Activated CD4-positive, alpha-beta T cell treated with anti-CD3 and anti-CD28 coated beads, Interleukin-2, amount 50 U/mL, for 4 hours (primary cell): Measurements from ENCODE around the gene NKX3-2.

Experiments
- DNase-seq, 2 experiments: peaks; one replicate each; pipeline ENCODE4 v3.0.0-alpha.2; 2020

NKX3-2 gene

DNA sequence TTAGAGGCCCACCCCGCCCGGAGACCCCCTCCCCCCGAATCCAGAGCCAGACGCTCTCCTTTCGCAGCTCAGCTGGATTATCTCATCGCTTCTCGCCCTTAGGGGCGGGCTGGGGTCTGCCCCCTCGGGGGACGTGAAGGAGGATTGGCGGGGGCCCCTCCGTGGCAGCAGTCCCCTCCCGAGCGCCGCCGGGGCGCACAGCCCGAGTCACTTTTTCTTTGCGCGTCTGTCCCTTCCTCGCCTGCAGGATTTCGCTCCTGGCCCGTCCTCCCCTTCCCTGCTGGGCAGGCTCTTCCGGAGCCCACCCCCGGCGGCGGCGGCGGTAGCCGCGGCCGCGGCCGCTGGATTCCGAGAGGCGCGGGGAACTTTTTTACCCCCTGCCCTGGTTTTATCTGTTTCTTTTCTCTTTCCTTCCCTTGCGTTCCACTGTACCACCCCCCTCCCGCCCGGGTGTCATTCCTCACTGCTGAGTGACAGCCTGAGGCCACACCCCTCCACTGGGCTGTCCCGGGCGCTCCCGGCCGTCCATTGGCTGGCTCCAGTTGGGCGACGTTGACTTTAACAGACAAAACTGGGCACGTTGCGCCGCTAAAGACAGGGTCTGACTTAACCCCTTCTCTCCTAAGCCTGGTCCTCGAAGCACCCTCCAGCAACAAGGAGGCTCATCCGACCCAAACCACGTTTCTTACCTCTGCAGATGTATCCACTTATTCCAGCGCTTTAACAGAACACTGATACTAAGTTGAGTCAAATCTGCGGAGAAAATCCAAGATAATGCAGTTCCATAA, 492 bp upstream of the NKX3-2 start:
- peak in 1 of 2 experiments; percentile 26 for DNase-seq

DNA sequence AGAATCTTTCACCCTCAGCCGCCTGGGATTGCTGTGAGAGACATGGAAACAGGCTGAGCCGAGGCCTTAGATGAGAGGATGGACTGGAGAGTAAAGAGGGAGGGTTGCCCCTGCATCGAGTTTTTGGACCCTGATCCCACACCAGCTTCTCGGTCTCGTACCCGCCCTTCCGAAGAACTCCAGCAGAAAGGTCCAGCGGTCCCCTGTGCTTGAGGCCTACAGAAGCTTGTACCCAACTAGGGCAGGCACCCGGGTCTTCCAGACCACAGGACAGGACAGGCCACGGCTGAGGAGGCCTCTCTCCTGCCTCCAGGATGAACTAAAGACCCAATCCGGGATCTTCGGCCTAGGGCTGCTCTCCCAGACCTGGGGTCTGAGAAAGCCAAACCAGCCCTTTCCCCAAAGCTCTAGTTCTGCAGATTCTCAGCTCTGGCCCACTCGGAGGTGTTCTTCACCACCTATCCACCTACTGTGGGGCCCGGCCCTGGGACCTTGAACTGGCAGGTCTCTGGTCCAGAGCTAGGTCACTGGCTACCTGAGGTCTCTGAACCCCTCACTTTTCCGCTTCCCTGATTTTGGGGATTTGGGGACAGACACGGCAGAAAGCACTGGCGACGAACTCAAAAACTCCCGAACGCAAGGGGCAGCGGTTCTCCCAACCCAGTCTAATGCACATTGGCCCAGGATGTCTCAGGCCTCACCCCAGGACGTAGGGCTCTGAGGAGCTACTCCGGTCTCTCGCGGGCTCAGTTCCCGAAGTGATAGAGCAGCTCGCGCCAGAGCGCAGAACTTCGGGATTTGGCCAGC, 1.1 kb downstream of the NKX3-2 start:
- no peak for DNase-seq

DNA sequence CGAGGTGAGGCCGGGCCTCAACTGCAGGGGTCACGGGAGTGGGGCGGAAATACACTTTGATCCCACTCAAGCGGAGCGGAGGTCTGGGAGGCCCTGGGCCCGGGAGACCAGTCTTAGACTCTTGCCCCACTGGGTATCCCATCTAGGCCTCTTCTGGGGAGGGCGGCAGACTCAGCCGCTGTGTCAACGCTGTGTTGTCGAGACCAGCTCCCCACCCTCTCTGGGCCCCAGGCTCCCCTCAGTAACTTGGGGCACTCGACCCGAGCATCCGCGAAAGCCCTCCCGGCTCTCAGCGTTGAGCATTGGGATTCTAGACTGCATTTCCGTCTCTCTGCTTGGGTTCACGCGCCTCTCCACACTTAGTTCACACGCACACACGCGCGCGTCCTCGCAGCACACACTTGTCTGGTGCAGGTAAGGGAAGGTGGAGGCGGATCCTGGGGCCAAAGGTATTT, 1.7 kb downstream of the NKX3-2 start:
- DNase-seq: no peak

DNA sequence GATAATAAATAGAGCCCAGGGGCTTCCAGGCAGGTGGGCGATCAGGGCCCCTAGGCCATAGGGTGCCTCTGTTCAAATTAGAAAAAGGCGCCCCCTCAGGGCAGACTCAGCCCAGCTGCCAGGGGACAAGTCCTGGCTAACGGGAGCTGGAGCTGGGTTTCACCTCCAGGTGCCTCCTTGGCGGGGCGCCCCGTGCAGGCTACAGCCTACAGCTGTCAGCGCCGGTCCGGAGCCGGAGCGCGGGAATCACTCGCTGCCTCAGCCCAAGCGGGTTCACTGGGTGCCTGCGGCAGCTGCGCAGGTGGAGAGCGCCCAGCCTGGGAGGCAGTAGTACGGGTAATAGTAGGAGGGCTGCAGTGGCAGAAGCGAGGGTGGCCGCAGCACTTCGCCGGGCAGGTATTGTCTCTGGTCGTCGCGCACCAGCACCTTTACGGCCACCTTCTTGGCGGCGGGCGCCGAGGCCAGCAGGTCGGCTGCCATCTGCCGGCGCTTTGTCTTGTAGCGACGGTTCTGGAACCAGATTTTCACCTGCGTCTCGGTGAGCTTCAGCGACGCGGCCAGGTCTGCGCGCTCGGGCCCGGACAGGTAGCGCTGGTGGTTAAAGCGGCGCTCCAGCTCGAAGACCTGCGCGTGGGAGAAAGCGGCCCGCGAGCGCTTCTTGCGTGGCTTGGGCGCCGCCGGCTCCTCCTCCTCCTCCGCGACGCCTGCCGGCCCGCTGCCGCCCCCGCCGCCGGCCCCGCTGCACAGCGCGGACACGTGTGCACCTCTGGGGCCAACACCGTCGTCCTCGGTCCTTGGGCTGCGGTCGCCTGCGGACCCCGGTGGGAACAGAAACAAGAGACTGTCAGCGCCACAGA, 2.4 kb downstream of the NKX3-2 start:
- DNase-seq: no peak

DNA sequence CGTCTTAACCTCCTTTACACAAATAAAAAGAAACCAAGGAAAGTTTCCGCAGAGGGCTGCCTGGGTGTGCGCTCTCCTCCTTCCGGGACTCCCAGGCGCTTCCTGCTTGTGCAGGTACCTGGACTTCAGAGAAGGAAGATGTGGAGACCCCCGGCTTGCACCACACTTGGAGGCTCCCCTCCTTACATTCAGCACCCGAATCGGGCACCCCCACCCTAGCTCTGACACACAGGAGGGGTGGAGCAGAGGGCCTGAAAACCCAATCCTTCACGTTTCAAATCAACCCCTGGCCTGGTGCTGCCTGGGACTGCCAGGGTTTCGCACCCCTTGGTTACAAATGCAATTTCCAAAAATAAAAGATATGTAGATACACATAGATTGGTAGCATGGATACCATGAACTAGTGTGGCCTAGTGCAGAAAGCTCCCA, 3.1 kb downstream of the NKX3-2 start:
- no peak for DNase-seq

DNA sequence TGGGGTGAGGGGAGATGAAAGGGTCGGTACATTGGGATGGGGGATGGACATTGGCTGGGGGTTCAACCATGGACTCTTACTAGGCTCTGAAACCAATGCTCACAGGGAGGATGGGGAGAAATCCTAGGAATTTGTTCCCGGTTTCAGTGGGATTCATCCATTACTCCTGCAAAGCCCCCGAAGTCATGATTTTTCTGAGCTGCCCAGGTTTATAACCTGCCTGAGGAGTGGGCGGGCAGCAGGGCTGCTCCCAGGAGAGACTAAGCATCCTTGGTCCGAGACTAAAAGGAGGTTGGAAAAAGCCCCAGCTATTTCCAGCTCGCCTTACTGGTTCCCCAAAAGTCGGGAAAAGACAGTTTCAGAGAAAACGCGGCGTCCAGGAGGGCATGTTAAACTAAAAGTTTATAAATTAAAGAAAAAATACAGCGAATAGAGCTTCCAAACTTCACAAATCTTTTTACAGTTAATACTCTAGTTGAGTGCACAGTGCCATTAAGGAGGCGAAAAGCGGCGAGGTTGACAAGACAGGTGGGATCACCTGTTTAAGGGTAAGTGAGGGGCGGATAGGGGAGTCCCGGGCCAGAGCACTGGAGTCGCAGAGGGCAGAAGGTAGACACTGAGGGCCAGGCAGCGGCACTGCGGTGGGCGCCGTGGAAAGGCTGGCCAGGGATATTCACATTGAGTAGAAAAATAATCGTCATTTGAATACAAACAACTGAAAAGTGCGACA, 3.7 kb downstream of the NKX3-2 start:
- no peak for DNase-seq

DNA sequence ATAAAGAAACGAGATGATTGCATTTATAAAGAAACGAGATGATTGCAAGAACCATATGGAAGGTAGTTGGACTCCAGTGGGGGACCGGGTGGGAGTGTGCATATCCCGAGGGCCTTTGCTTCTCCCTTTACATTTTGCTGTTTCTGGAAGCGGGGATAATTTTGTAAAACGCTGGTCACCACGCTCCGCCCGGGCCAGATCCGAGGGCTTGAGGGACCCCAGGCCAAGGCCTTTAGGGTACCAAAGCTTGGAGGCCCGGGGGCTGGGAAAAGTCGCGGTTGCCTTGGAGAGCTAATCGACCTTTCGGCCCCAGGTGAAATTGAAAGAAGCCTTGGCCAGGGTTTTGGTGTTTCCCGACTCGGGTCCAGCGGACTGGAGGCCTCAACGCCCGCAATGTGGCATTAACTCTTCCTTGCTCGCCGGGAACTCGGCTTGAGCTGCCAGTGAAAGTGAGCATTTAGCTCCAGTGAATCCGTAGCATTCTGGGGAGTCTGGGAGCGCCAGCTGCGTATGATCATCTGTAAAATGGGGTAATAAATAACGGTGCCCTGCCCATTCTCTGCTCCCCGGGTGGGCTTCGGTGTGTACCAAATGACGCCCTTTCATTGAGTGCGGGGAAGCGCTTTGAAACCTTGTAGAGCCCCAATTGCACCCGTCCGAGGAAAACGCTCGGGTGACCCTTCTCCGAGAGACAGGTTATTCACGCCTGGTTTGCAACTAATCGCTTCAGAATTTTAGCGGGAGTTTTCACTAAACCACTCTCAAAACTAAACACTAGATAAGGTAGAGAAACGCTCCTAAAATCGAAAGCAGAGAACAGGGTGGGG, 4.5 kb downstream of the NKX3-2 start:
- DNase-seq: no peak

DNA sequence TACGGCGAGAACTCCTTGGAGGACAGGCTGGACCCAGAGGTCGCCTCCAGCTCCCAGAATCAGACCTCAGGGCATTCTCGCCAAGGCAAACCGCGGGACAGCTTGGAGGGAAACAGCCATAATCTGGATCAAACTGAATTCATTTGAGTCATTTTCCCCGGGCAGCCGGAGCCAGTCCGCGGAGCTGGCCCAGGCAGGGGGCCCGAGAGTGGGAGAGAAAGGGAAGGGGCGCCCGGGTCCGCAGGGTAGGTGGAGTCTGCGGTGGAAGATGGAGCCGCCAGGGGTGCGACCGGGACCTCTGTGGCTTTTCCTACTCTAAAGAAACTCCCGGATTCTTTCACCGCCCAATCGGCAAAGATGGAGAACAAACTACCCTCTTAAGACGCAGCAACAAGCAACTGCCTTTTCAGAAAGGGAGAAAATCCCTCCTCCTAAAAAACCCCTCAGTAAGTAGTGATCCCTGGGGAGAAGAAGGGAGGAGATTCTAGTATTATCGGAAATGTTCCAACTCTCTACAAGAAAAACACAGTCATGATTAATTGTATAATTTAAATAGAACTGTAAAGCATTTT, 5.2 kb downstream of the NKX3-2 start:
- DNase-seq: no peak

DNA sequence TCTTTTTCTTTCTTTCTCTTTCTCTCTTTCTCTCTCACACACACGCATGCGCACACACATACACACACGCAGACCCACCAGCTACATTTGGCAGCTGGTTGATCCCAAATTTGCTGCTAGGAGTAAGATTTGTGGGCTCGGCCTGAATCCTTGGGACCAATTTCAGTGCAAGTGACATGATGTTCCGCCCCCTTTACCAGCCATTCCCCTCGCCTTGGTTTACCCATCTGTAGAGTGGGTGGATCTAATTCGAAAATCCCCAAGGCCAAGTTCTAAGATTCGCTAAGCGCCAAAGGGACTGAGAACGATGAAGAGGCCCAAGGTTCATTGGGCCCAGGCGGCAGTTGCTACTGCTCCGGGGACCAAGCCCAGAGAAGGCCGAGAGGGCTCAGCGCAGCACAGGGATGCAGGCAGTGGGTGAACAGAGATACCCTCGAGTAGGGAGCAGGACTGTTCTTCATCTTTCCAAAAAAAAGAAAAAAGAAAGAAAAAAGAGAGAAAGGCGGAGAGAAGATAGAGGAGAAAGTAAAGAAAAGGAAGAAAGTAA, 5.8 kb downstream of the NKX3-2 start:
- no peak for DNase-seq

DNA sequence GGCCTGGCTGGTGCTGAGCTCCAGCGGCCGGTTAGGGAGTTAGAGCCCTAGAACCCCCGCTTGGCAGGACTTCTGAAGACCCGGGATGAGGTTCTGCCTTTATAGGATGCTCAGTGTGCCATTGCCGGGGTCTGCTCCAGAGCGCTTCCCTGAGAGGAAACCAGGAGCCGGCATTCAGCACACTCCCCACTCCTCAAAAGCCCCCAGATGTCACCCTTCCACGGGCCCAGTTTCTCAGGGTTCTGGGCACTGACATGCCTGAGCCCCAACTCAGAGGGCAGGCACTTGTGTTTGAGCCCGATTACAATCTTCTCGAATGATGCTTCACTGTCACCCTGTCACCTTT, 6.5 kb downstream of the NKX3-2 start:
- DNase-seq: no peak

DNA sequence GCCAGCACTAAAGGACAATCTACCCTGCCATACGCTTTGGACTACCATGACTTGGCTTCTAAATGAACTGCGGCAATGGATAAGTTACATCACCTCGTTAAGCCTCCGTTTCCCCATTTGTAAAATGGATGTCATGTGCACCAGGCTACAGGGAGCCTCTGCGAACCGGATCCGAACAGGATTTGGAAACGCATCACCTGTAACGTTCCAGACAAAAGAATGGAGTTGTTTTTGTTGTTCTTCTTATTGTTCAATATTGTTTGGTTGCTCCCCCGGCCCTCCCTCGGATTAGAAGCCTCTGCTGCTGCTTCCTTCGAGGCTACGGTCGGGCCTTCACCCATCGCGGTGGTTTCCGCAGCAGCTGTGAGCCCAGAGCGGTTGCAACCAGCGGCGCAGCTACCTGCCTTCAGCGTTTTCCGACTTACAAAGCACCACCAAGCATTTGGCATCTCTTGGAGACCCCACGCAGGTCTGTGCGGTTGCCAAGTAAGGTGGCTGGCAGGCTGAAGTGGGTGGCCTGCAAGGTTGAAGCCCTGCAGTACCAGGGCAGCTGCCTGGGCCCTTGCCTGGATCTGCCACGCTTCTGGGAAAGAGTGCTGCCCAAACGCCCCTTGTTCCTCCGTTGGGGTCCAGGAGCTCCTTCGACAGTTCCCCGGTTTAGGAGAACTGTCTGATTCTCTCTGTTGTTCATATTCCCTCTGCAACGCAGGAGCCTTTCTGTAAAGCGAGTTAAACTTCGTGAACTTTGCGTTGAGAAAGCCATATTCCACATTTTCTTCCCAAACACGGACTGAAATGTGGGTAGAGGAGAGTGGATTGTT, 7.1 kb downstream of the NKX3-2 start:
- no peak for DNase-seq

DNA sequence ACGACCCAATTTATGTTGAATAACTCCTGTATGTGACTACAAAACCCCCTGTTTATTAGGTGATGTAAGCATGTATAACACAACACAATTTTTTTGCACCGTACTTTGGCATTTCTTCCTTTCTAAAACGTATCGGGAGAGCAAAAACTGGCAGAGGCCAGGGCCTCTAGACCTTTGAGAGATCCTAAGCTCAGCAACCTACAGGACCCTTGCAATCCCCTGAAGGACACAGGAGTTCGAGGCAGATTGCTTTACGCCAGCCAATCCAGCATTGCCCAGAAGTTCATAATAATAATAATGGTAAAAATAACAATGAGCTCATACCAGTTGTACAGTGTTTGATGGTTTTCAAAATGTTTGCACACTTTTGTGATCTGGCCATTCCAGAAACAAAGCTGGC, 7.7 kb downstream of the NKX3-2 start:
- DNase-seq: no peak

DNA sequence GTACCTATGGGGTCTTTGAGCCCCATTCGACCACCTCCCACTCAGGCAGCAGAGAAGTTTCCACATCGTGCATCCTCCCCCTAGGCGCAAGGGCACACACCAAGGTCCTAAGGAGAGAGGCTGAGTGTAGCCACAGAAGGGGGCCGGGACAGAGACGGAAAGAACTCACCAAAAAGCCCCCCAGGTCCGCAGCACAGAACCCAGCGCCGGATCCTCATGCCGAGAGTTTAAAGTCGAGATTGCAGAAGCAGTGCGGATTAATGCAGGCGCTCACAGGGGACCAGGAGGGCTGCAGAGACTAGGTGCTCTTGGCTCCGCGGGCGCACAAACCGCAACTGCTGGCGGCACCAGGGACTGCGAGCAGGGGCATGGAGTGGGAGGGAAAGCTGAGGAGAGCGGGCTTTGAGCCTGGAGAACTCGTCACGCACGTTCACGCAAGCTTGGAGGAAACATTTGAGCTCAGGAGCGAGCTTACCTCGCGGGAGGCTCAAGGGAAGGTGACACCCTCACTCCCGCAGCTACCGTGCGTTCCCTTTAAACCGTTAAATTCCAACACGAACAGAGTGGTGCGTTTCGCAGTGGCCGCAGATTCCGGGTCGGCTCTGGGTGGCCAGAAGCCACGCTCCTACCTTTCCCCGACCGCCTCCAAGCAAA, 8.5 kb downstream of the NKX3-2 start:
- DNase-seq: no peak

DNA sequence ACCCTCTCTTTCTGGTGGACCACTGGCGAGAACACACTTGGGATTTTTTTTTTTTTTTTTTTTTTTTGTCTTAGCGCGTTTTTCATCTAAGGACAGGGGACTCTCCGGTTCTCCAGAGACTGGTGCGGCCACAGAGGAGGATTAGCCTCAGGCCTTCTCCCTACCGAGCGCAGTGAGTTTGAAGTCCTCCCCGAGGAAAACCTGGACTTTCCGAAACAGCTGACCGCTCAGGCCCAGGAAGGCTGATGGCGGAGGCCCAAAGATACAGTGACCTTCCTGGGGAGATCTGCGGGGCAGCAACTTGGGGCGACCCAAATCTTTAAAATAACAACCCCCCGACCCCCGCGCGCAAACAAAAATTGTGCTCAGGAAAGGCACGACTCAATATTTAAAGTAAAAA, 9.2 kb downstream of the NKX3-2 start:
- DNase-seq: no peak

DNA sequence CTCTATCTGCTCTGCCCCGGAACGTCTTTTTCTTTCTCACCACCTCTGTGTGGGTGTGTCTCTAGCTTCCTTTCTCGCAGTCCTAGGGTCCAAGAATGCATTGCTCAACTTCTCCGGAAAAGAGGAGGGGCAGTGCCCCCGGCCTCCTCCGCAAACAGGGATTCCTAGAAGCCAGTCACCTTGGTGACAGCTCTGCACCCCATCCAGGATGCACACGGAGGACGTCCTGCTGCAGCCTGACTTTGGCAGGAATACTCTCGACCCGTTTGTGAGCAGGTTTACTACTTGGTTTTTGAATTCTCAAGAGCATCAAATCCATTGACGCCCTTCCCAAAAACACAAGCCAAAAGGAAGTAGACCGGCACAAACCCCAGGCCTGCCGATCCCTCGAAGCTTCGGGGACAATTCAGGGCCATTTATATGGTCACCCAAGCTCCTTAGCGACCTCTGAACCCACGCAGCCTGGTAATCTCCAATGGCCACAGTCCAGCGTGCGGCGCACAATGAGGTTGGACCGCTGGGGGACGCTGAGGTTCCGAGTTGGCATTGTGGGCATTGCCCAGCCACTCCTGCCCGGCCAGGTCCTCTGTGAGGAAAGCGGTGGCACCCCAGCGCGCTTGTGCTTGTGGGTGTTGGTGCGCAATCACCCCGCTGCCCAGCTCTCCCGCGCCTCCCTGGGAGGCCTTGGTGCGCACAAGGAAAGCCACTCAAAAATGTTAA, 9.8 kb downstream of the NKX3-2 start:
- no peak for DNase-seq

DNA sequence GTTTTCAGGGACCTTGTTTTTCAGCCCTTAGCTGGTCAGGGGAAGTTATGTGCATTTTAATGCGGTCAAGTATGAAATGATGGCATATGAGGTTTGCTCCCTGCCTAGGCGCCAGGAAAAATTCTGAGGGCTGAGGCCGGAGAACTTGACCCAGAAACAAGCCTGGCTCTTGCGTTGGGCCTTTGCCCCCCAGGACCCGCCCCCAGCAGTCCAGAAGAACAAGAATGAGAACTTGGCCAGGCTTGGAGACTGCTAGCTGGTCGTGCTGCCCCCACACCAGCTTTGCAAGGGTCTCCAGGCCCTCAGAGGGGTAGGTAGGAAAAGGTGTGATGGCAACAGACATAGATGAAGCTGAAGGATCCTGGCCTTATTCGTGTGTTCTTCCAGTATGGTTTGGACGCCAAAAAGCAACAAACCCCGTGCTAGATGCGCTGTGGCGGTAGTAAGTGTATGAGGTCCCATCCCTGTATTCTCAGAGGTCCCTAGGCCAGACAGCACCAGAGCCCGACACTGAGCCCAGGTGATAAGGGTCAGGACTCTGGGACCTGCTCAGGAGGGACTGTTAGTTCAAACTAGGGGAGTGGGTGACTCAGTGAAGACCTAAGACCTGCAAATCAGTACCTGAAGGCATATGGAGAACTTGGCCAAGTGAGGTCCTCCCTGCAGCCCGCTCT, 10.5 kb downstream of the NKX3-2 start:
- DNase-seq: no peak

DNA sequence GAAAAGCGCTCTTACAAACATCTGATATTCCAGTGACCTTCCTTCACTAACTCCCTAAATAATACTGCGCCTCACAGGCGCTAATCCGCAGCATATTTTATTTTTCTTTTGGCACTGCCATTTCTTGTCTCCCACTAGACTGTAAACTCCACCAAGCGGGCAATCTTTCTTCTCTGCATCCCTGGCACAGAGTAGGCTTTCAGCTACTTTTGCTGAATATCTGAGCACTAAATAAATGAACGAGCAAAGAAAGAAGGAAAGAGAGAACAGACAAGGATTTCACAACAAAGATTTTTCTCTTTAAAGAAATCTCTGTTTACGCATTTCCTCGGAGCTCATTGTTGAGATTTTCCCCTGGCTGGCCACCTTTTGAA, 12.7 kb downstream of the NKX3-2 start:
- no peak for DNase-seq
